Adipocyte (in vitro differentiated cells): ENCODE data around the gene PDE4B.

Experiments
- DNase-seq: peaks from one replicate; pipeline ENCODE4 v3.0.0-alpha.2; 2015; ENCODE audit warnings: low read depth
- H3K27me3 ChIP-seq: replicated peaks from 2 replicates; pipeline ENCODE4 v1.7.0; 2013; ENCODE audit warnings: mild to moderate bottlenecking, low read length, moderate library complexity; ENCODE audit not compliant: control insufficient read depth, insufficient read depth
- H3K36me3 ChIP-seq: 2 replicates; pipeline ENCODE4 v1.7.0; 2013; ENCODE audit warnings: low read length, mild to moderate bottlenecking, moderate library complexity; ENCODE audit not compliant: control insufficient read depth, insufficient read depth, severe bottlenecking
- H3K4me1 ChIP-seq: 2 replicates; pipeline ENCODE4 v1.7.0; 2013; ENCODE audit warnings: mild to moderate bottlenecking, low read length, moderate library complexity; ENCODE audit not compliant: control insufficient read depth, insufficient read depth
- H3K4me3 ChIP-seq: 2 replicates; pipeline ENCODE4 v1.7.0; 2013; ENCODE audit warnings: mild to moderate bottlenecking, low read length, moderate library complexity
- H3K9ac ChIP-seq: 2 replicates; pipeline ENCODE4 v1.7.0; 2013; ENCODE audit warnings: mild to moderate bottlenecking, low read length, moderate library complexity
- H3K9me3 ChIP-seq: 2 replicates; pipeline ENCODE4 v1.7.0; 2013; ENCODE audit warnings: mild to moderate bottlenecking, low read length, moderate library complexity; ENCODE audit not compliant: control insufficient read depth

The PDE4B gene

DNA sequence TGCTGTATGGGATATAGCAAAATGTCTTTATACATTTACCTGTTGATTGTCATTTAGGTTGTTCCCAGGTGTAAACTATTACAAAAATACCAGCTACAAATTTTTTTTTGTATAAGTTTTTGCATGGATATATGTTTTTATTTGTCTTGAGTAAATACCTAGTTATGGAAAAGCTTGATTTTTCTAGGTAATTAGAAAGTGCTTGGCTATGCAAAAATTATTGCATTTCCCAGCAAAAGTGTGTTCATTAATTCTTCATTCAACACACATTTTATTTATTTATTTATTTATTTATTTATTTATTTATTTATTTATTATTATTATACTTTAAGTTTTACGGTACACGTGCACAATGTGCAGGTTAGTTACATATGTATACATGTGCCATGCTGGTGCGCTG, 22.1 kb downstream of the PDE4B start:
- H3K27me3 ChIP-seq, result no peaks in the 10 kb centered on the region
- no peak for DNase-seq
- H3K9me3 ChIP-seq, result no peaks in the 10 kb centered on the region
- H3K36me3 ChIP-seq, result no peaks in the 10 kb centered on the region
- no peak overlapping the region for H3K4me3 ChIP-seq
- peaks cover 25% of the 10 kb centered on the region for H3K4me1 ChIP-seq
- H3K9ac ChIP-seq, result no peak overlapping the region

DNA sequence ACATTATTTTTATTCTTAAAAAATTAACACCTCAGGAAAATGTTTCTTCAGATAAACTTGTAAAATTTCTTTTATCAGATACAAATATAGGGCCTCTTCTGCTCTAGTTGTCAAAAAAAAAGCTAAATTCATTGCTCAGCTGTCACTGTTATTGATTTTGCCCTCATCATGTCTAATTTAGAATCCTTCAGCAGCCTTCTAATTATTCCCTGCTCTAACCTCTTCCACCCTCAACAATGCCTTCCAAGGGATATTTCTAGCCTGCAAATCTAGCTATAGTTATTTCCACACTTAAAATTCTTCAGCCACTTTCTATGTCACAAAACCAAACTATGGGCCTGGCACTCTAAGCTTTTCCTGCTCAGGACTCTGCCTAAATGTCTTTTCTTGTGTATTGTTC, 25.2 kb downstream of the PDE4B start:
- H3K4me3 ChIP-seq, result no peak overlapping the region
- H3K4me1 ChIP-seq, result peaks cover 20% of the 10 kb centered on the region
- no peaks in the 10 kb centered on the region for H3K36me3 ChIP-seq
- DNase-seq, result no peak
- H3K9me3 ChIP-seq, result no peaks in the 10 kb centered on the region
- no peaks in the 10 kb centered on the region for H3K27me3 ChIP-seq
- H3K9ac ChIP-seq, result no peak overlapping the region

DNA sequence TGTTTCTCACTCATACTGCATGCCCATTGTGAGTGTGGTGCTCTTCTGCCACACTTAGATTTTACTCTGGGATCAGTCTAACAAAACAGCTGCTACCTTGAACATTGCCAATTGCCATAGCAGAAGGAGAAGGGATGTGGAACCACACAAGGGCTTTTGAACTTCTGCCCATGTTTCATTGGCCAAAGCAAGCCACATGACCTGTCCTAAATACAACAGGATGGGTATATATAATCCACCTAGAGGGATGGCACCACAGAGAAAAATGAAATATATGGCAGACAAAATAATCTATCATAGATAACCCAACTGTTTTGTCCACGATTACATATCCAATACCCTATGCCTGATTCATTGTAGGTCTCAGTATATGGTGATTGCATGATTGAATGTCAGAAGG, 26.3 kb downstream of the PDE4B start:
- H3K4me3 ChIP-seq, result no peak overlapping the region
- no peaks in the 10 kb centered on the region for H3K27me3 ChIP-seq
- H3K4me1 ChIP-seq, result peaks cover 14% of the 10 kb centered on the region
- DNase-seq, result no peak
- H3K9me3 ChIP-seq, result no peaks in the 10 kb centered on the region
- no peak overlapping the region for H3K9ac ChIP-seq
- H3K36me3 ChIP-seq, result no peaks in the 10 kb centered on the region

DNA sequence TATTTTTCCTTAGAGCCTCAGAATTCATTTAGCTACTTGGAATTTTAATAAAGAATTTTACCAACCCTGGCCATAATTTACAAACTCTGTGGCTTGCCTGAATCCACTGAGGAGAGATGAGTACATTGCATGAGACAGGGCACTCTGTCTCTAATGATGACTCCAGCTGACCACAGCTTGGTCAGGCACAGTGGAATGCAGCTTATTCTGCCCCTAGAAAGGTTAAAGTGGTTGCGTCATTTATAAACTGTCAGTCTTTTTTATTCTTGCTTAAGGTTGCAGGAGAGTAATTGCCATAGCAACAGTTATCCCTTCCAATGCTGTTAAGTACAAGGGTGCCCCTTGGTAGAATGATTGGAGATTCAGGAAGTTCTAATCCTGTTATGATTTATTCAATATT, 28.3 kb downstream of the PDE4B start:
- H3K9me3 ChIP-seq, result no peaks in the 10 kb centered on the region
- DNase-seq, result peak; percentile 94
- H3K4me3 ChIP-seq, result no peak overlapping the region
- H3K36me3 ChIP-seq, result no peaks in the 10 kb centered on the region
- H3K4me1 ChIP-seq, result peaks cover 16% of the 10 kb centered on the region
- H3K9ac ChIP-seq, result no peak overlapping the region
- no peaks in the 10 kb centered on the region for H3K27me3 ChIP-seq

DNA sequence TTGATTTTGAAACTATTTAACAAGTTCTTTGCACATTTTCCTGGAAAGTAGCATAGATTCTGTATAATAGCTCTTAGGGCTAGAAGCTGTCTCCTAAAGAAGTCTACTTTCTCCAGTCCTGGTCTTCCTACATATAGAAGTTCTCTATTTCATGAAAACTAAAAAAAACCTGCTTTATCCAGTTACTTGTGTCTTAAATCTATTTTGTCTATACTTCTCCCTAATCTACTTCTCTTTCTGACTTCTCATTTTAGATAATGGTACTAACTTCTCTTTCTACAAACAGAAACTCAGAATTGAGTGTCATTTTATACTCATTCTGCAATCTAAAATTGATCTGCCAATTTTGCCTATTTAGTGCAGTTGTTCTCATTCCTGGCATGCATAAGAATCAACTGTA, 28.7 kb downstream of the PDE4B start:
- H3K4me1 ChIP-seq, result peaks cover 18% of the 10 kb centered on the region
- no peak for DNase-seq
- no peak overlapping the region for H3K4me3 ChIP-seq
- H3K36me3 ChIP-seq, result no peaks in the 10 kb centered on the region
- H3K9me3 ChIP-seq, result no peaks in the 10 kb centered on the region
- no peaks in the 10 kb centered on the region for H3K27me3 ChIP-seq
- H3K9ac ChIP-seq, result no peak overlapping the region

DNA sequence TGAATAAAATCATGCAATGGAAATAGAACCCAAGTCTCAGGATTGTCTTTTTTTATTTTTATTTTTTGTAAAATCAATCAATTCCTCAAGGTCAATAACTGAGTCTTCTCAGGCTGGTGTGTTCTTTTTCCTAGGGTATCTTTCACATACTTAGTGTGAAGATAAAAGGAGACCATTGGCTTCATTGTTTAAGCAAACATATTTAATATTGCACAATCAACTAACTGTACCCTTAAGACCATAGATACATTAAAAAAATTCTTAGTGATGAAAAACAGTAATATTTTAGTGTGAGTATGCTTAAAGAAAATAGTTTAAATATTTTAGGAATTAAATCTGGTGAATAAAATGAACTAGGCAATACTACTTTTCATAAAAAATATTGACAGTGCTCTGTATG, 31.4 kb downstream of the PDE4B start:
- H3K4me1 ChIP-seq, result peaks cover 29% of the 10 kb centered on the region
- DNase-seq, result no peak
- no peaks in the 10 kb centered on the region for H3K36me3 ChIP-seq
- H3K27me3 ChIP-seq, result no peaks in the 10 kb centered on the region
- no peak overlapping the region for H3K4me3 ChIP-seq
- H3K9me3 ChIP-seq, result no peaks in the 10 kb centered on the region
- H3K9ac ChIP-seq, result no peak overlapping the region

DNA sequence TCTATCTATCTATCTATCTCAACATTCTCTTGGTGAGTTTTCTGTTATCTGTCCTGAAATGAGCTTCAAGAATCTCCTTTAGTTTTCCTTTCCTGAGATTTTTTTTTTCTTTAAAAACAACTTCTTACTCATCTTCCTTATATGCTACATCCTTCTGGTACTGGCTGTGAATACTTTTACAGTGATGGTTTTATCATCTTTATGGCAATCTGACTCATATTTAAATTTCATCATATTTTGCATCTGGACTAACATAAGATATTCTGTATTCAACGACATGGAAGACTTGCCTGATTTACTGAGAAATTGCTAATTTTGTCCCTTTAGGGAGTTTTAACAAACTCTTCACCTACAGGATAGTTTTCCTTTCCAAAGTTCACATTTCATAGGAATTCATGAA, 33.0 kb downstream of the PDE4B start:
- DNase-seq, result peak; percentile 61

DNA sequence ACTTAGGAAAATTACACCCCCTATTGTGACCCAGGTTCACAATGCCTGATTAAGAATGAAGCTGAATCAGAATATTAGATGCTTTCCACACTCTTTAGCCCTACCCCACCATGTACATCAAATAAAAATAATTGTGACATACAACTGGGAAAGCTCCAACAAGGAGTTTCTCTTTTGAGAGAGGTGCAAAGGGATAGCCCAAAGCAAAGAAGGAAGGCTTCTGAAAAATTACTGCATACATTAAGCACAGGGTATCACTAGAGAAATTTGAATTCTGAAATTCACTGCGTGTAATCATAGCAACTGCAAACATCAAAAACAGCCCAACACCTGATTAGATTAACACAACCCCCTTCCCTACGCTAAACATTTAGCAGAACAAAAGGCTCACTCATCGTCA, 34.1 kb downstream of the PDE4B start:
- Histone ChIP-seq H3K4me1 (peaks cover 15% of the 10 kb centered on the region), H3K36me3 (no peaks in the 10 kb centered on the region), H3K4me3 (no peak overlapping the region), H3K9me3 (no peaks in the 10 kb centered on the region), H3K27me3 (no peaks in the 10 kb centered on the region), H3K9ac (no peak overlapping the region)
- no peak for DNase-seq

More for the DNA sequence above, 33.0 kb downstream of the PDE4B start:
- H3K27me3 ChIP-seq, result no peaks in the 10 kb centered on the region
- H3K36me3 ChIP-seq, result no peaks in the 10 kb centered on the region
- H3K4me1 ChIP-seq, result peaks cover 20% of the 10 kb centered on the region
- H3K9ac ChIP-seq, result no peak overlapping the region
- no peaks in the 10 kb centered on the region for H3K9me3 ChIP-seq
- peak overlapping the region; percentile 12 for H3K4me3 ChIP-seq

DNA sequence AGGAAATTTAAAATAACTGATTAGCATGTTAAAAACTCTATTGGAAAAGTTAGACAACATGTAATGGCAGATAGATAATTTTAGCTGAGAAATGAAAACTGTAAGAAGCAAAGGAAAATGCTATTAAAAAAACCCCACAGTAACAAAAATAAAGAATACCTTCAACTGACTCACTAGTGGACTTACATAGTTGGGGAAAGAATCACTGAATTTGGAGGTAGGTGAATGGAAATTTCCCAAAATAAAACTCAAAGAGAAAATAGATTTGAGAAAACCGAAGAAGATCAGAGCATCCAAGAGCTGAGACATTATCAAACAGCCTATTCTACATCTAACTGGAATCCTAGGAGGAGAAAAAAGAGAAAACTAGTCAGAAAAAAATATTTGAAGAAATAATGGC, 34.7 kb downstream of the PDE4B start:
- Histone ChIP-seq H3K4me3 (no peak overlapping the region), H3K27me3 (no peaks in the 10 kb centered on the region), H3K9ac (no peak overlapping the region), H3K9me3 (no peaks in the 10 kb centered on the region), H3K4me1 (peaks cover 15% of the 10 kb centered on the region), H3K36me3 (no peaks in the 10 kb centered on the region)
- peak; percentile 35 for DNase-seq

DNA sequence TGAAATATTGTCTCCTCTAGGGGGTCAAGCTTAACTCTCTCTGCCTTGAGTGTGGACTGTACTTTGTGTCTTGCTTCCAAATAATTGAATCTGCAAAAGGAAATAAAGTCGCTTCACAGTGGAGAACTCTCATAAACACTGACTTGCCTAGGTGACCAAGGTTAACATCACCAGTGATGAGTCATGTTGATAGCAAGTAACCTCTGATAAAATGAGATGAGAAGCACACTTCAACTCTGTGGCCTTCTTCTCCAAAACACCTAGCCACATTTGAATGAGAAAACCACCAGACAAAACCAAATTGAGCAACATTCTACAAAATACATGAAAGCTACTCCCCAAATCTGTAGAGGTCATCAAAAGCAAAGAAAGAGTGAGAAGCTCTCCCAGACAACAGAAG, 37.6 kb downstream of the PDE4B start:
- H3K36me3 ChIP-seq, result no peaks in the 10 kb centered on the region
- no peak for DNase-seq
- H3K4me1 ChIP-seq, result peaks cover 15% of the 10 kb centered on the region
- H3K27me3 ChIP-seq, result no peaks in the 10 kb centered on the region
- no peak overlapping the region for H3K4me3 ChIP-seq
- H3K9ac ChIP-seq, result no peak overlapping the region
- no peaks in the 10 kb centered on the region for H3K9me3 ChIP-seq

DNA sequence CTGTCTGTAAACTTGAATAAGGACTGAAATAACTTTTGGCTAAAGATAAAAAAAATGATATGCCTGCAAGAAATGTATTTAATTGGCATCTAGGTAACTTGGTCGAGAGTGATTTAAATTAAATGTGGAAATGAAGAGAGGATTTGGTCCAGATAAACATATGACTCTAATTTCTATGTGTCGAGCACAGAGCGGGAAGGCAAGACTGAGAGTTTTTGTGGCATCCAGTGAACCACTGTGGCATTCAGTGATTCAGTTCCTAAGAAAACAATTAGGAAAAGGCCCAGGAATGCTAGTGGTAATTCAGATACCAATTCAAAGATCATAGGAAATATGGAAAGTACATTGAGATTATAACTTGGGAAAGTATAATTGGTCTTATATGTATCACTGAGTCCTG, 39.6 kb downstream of the PDE4B start:
- Histone ChIP-seq H3K36me3 (no peaks in the 10 kb centered on the region), H3K4me3 (no peak overlapping the region), H3K9ac (no peak overlapping the region), H3K27me3 (no peaks in the 10 kb centered on the region), H3K4me1 (peaks cover 1% of the 10 kb centered on the region), H3K9me3 (no peaks in the 10 kb centered on the region)
- DNase-seq, result peak; percentile 70

DNA sequence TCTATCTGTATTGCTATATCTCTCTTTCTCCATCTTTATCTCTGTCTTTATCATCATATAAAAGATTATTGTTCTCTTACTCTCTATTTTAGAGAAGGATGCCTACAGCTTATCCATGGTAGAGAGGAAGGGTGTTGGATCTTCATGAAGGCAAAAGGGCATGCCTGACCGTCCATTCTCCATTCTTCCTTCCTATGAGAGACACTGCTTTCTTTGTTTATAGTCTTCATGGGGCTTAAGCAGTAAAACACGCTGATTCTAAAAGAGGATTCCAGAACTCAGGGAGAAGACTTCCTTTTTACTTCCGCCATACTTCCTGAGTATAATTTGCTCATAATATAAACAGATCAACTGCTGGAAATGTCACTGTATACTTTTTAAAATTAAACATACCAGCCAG, 44.0 kb downstream of the PDE4B start:
- no peaks in the 10 kb centered on the region for H3K4me1 ChIP-seq
- no peak overlapping the region for H3K4me3 ChIP-seq
- H3K36me3 ChIP-seq, result no peaks in the 10 kb centered on the region
- no peak for DNase-seq
- no peak overlapping the region for H3K9ac ChIP-seq
- no peaks in the 10 kb centered on the region for H3K27me3 ChIP-seq
- no peaks in the 10 kb centered on the region for H3K9me3 ChIP-seq
